ENCODE measurements around the gene METTL25.

GRCh38 chr12:82517027-82517426, 158.7 kb downstream of the METTL25 start:
- no peak for TF ChIP-seq POLR2A (IDR thresholded peaks at IDR 0.05; ENCODE audit: low read length)
- TF ChIP-seq GATA1 (IDR thresholded peaks at IDR 0.05; ENCODE audit: low read depth, low read length), result no peak
